HG03460 (cell line): ENCODE measurements around the gene GPR78.

Experiments used
- ATAC-seq: cut with Tn5 transposase; IDR thresholded peaks from one replicate; pipeline ENCODE4 v1.9.1; 2021; ENCODE audit not compliant: unreplicated experiment

GPR78 gene

DNA sequence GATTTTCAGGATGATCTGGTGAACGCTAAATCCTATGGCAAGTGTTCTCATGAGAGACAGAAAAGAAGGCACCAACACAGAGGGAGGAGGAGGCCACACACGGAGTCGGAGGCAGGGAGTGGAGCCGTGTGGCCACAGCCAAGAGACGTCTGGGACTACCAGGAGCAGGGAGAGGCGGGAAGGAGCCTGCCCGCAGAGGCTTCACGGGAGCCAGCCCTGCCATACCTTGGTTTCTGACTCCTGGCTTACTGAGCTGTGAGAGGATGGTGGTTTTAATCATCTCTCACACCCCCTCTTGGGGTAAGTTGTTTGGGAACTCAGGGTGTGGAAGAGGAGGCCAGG lies 33.5 kb upstream of the GPR78 start:
- no peak for ATAC-seq

DNA sequence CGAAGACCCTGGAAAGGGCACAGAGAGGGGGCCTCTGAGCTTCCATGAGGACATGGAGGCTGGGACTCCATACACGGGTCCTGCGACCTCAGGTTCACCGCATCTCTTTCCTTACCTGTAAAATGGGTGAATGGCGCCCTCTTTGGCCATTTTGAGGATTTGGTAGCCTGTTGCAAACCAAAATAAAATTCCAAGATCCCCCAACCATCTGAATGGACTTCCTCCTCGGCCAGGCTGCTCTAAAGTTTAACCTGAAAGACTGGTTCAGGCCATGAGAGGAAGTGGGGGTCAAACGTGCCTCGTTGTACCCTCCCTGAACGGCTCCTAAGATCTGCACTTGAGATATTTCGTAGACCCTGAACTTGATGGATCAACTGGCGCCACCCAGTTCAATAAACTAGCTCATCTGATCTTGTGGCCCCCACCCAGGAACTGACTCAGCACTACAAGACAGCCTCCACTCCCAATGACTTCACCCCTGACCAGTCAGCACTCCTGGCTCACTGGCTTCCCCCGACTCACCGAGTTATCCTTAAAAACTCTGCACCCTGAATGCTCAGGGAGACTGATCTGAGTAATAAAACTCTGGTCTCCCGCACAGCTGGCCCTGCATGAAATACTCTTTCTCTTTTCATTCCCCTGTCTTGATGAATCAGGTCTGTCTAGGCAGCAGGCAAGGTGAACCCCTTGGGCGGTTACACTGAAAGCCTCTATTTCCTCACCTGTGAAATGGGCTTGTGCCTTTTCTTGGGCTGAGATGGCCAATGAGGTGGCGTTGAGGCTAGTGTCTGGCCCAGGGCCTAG lies 32.9 kb upstream of the GPR78 start:
- ATAC-seq: no peak

DNA sequence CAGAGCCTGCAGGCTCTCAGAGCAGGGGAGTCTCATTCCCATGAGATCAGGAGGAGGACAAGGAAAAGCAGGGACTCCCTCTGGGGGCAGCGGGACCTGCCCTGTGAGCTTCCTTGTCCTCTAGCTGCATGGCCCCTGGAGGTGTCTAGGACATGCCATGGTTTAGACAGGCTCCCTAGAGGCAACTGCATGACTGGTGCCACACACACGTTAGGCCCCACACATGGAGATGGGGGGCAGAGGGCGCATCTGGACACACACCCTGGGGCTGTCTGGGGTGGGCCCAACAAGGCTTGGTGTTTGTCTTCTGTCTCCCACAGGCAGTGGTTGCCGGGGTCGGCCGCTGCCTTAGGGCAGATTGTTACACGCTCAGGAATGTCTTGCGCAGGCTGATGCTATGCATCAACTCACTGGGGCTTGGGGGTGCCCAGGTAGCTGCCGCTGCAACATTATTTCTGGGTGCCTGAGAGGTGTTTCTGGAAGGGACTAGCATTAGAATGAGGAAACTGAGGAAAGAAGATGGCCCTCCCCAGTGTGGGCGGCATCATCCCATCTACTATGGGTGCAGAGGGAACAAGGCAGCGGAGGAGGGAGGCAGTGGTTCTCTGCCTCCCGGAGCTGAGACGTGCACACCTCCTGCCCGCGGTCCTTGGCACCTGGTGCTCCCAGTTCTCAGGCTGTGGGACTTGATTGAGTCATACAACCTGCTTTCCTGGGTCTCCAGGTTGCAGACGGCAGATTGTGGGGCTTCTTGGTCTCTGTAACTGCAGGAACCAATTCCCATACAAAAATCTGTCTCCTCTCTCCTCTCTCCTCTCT lies 32.1 kb upstream of the GPR78 start:
- ATAC-seq: no peak

DNA sequence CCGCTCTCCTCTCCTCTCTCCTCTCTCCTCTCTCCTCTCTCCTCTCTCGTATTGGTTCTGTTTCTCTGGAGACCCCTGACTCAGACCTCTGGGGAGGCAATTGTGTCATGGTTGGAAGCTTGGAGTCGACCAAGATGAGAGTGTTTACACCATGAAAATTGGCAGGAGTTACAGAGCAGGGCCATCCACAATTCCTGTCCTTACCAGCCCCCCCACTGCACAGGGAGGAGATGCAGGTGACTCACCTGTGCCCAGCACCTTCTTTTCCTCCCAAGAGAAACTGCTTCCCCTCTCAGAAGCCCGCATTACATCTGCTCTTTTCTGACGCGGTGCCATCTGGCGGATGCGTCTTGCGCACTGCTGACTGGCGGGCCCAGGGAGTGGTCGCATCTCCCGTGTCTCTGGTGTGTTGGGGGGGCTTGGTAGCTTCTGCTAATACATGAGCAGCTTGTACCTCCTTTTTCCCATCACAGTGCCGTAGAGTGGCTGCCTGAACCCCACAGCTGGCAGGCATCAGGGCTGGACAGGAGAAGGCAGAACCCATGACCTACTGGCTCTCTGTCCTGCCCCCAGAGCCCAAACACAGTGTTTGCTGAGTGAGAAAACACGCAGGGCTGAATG lies 31.4 kb upstream of the GPR78 start:
- no peak for ATAC-seq

DNA sequence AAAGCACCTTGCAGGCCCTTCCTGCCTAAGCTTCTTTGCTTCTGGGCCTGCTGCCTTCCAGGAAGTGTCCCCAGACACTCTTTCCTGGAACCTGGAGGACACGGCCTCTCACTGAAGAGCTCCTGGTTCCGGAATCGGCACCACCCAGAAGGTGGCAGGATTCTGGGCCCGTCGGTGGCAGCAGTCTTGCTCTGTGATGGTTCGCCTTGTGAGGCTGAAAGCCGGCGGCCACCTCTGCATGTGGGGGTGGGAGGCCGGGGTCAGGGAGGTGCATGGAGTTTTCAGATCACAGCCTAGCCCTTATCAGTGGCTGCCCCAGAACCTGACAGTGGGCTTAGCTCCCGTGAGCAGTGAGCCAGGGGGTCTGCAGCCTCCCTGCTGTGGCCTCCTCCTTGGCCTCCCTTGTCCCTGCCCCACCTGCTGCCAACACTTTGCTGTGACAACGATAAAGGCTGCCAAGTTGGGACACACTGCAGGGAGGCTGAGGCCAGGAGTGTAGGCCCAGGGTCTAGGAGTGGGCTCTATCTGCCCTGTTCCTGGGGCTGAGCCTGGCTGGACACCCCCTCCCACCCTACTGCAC lies 30.8 kb upstream of the GPR78 start:
- ATAC-seq: no peak

DNA sequence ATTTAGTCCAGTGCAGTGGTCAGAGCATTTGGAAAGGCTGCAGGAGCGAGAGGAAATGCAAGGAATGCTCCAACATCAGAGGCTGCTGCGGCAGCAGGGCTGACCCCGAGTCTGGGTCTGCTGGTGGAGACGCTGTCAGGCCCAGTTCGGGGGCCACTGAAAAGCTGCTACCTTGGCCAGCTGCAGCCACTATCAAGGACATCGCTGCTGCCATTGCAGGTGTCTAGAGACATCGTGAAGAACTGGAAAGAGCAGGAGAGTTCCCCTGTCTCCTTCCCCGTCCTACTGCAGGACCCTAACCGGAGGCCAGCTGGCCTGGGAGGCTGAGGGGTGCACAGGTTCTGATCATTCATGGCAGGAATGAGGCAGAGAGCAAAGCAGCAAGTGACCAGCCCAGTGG lies 29.5 kb upstream of the GPR78 start:
- ATAC-seq: no peak

DNA sequence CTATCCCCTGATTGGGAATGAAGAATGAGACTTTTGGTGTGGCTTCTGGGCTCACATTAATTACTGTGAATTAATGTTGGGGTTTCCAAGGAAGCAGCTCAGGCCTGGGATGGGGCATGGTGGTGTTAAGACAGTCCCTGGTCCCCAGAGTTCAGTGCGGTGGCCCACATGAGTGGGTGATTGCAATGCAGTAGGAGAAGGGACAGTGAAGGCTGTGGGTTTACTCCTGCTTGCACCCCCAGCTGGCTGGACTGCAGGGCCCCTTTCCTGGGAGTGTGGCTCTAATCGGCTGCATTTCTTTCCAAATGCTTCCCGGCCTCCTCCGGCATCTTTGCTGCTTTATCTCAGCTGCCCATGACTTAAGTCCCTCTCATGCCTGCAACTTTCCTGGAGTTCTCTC lies 28.2 kb upstream of the GPR78 start:
- no peak for ATAC-seq

DNA sequence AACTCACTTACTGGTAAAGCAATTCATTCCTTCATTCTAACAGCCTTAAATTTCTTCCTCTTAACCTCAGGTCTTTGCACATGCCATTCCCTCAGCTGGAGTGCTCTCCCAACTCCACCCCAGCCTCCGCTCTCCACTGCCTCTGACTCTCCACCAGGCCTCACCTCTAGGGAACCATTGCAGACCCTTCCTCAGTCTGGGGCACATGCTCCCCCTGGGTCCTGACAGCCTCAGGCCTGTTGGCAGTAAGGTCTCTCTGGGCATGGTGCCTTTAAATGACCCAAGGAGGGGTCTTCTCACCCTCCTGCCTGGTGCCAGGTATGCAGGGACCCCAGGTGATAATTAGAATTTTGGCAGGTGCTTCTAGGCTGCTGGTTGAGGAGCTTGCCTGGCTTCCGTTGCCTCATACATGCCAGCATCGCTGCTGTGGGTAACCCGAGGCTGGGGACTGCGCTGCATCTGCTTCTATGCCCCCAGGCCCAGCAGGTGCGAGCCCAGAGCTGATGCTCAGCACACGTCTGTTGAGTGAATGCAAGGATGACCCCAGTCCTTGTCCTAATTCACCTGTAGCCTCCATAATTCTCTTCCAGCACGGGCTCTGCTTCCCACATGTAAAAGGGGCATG lies 27.5 kb upstream of the GPR78 start:
- ATAC-seq: no peak

DNA sequence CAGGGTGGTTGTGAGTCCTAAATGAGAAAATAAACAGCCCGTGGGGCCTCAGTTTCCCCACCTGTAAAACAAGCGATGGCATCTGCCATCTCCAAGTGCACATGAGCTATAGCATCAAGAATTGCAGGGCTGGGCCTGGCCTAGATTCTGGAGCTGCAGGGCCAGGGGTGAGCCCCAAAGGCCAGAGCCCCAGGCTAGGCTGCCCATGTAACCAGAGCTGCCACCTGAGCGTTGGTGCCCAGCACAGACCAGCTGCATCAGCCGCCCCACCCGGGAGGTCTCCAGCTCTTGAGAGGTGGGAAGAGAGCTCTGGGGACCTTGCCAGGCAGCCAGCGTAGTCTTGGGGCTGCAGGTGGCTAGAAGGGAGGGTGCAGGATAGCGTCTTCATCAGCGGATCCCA lies 27.0 kb upstream of the GPR78 start:
- ATAC-seq: no peak

DNA sequence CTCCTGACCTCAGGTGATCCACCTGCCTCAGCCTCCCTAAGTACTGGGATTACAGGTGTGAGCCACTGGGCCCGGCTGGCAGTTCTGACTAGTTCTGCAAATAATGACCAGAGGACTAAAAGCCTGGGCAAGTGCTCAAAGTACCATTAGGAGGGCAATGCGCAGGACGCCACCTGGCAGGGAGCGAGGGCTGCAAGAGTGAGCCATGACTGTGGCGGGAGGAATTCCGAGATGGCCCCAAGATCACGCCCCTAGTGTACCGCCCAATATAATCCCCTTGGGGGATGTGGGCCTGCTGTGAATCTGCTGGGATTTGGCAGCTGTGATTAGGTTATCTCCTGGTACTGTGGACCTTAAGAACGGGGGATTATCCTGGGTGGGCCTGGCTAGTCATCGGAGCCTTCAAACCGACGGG lies 26.2 kb upstream of the GPR78 start:
- no peak for ATAC-seq

DNA sequence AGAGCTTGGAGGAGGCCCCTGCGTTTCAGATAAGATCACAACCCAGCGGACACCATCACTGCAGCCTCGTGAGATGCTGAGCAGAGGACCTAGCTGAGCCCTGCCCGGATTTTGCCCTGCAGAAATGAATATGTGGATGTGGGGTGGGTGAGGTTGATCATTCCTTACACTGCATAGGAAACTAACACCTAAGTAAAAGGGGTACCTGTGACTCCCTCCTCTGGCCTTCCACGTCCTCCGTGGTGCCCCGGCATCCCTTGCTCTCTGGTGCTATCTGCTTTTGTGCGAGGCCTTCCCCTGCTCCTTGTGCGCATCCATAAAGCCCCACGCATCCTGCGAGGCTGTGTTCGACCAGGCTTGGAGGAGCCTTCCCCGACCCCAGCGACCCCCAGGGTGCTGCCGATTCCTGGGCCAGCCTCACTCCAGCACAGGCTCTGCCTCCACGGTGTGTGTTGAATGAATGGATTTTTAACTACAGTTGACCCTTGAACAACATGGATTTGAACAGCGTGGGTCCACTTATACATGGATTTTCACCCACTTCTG lies 25.6 kb upstream of the GPR78 start:
- ATAC-seq: no peak

DNA sequence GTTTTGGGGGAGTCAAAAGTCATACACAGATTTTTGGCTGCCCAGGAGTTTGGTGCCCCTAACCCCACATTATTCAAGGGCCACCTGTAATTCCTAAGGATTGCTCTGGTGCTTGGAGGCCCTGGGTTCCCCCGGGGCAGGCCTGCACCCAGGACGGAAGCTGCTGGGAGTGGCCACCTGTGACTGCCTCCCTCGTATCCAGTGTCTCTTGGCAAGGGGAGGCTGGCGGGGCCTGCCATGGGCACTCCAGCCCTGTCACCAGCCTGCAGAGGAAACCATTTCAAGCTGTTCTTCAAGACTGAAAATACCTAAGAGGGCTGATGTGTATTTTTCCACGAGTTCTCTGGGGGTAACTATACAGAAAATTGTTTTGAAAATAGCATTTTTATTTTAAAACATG lies 24.5 kb upstream of the GPR78 start:
- no peak for ATAC-seq

DNA sequence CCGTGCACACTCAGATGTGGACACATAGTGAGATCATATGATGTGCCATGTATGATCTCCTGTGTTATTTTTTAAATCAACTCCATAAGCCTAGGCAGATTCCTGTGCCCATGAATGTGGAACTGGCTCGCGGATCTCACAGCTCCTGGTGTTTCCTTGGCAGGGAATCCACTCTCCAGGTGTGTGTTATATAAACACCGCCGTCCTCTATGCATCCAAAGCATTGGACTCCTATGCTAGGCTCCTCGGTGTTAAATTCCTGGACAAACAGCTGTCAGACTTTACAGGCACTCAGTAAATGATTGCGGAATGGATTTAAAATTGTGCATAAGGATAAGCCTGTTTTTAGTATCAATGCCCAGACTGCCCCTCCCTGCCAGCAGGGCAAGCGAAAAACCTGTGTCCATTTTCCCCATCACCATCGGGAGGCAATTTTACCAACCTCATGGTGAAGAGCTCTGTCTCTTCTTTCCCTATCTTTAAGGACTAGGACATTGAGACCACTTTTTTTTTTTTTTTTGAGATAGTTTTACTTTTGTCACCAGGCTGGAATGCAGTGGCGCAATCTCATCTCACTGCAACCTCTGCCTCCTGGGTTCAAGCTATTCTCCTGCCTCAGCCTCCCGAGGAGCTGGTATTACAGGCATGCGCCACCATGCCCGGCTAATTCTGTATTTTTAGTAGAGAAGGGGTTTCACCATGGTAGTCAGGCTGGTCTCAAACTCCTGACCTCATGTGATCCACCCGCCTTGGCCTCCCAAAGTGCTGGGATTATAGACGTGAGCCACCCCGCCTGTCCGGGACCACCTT lies 23.6 kb upstream of the GPR78 start:
- ATAC-seq: no peak

DNA sequence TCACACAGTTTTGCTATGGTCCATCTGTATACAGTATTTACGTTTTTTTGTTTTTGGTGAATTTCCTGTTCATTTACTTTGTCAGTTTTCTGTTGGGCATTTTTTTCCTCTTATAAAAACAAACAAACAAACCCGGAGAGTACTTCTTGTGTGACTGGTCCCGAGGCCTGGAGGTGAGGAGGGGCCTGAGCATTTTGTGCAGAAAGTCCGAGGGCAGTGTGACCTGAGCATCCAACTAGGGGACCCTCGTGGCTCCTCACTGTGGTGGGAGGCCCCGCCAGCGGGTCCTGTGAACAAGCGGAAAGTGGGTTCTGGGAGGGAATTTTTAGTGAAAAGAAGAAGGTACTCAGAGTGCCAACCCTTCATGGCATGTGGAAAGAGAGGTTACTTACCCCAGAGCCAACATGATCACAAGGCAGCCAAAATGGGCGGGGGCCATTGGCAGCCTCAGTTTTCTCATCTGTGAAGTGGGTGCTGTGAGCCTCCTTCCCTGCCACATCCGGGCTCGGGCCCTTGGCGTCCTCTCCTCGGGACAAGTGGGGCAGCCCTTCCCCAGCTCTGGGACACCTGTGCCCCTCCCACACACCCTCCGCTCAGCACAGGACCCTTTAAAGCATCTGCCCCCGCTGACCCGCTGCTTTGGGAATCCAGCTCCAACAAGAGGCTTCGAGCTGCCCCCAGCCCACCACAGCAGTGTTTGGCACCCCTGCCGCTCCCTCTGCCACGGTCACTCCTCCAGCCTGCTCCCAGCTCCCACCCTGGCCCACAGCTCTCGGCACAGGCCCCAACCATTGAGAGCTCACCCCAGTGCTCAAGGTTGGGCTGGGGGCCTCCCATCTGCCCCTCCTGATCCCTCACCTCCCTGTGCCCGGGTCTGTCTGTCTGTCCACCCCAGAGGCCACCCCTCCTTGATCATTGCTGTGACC lies 22.8 kb upstream of the GPR78 start:
- no peak for ATAC-seq

DNA sequence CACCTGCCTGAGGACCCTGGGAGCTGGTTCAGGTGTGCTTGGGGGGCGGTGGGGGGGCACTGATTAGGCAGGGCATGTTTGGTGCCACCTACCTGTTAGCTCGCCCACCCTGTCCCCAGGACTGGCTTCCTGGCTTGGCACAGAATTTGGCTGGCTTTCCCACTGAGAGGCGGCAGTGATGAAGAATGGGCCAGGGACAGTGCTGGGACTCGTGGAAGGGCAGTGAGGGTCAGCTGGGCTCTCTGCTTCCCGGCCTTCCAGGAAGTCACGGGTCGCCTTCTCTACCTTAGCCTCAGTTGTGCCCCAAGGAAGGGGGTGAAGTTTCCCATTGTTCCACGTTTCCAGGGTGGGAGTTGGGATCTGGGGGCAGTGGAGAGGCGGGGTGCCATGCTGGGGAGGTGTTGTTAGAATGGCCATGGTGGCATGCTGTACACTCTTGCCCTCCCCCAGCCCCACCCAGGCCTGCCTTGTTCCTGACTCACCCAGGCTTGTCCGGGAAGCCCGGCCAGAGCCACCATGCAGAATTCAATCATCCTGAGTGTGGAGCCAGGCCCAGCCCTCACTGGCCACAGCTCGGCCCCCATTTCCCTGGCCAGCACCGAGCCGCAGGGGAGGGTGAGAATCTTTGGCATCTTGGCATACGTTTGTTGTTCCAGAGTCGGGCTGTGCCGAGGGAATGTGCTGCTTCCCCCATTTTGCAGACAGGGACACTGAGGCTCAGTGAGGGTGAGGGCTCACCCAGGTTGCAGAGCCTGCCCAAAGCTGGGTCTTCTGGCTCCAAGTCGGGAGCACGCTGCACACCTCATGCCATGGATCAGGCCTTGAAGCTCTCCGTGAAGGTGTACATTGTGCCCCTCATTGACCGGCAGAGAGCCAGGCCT lies 21.9 kb upstream of the GPR78 start:
- no peak for ATAC-seq

DNA sequence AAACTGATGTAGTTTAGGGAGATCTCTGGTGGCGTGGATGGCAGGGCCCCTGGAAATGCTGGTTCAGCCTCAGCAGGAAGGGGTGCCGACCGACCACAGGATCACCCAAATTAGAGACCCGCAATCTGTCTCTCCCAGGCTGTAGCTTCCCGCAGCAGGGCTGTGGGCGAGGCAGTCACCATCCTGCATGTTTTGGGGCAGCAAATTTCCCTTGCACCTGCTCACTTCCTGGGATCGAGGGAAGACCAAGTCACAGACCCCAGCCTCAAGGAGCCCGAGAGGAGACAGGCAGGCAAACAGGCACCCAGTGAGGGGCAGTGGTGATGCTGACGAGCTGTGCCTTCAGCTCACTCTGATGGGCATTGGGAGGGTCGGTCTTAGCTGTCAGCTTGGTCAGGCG lies 21.2 kb upstream of the GPR78 start:
- no peak for ATAC-seq

DNA sequence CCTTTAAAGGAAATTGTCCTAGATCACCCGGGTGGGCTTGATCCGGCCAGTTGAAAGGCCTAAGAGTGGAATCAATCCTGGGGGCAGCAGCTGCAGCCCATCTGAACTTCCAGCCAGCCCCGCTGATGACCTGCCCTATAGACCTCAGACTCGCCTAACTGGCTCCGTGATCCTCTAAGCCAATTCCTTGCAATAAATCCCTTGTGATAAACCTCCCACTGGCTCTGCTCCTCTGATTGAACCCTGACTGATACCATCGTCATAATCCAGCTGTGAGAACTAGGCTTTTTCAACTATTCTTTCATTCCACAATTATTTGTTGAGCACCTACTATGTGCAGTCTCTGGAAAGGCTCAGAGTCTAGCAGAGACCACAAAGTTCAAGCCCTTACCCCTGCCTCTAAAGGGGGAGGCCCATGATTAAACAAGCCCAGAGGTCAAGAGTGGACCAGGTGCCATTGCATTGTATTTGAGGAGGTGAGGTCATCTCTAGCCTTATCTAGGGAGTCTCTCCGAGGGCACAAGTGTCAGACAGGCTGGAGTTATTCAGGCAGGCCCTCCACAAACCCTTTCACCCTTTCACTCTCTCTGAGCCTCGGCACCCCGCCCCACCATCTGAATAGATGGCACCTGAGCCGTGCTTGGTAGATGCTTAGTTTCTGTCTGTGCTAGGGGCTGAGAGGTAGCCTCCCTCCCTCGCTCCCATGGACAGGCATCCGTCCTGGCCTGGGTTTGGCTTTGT lies 20.5 kb upstream of the GPR78 start:
- ATAC-seq: no peak
